GM06990 (cell line): ENCODE results near the gene SLC35F6.
"Not testable (repeated sequence)": the region's sequence is repeated elsewhere in the genome, so short reads cannot be mapped to it uniquely, and the experiment has no call there.

Source experiments
- DNase-seq: peaks from one replicate; pipeline ENCODE4 v3.0.0-alpha.2; 2011; ENCODE audit not compliant: insufficient read length; ENCODE audit errors: extremely low read depth
- H3K27me3 ChIP-seq: replicated peaks from 2 replicates; pipeline ENCODE4 v1.6.0; 2011; ENCODE audit warnings: low read length; ENCODE audit not compliant: control insufficient read depth, insufficient read depth
- H3K36me3 ChIP-seq: 2 replicates; pipeline ENCODE4 v1.5.1; 2011; ENCODE audit warnings: low read length; ENCODE audit not compliant: control insufficient read depth, insufficient read depth
- H3K4me3 ChIP-seq: replicated peaks from 2 replicates; pipeline ENCODE4 v1.5.1; 2011; ENCODE audit warnings: low read depth, mild to moderate bottlenecking, control low read depth, low read length
- TF ChIP-seq, protein P1 (sequence below): IDR thresholded peaks from 2 replicates; pipeline ENCODE4 v1.5.1; 2011; ENCODE audit warnings: low read length, control low read depth, mild to moderate bottlenecking, inconsistent platforms; ENCODE audit not compliant: insufficient read depth, poor library complexity, severe bottlenecking

Gene SLC35F6

GRCh38 chr2:26744953-26745352 is 19.1 kb upstream of the SLC35F6 start:
- no peaks in the 10 kb centered on the region for H3K36me3 ChIP-seq
- DNase-seq = no peak
- H3K4me3 ChIP-seq = no peak overlapping the region
- H3K27me3 ChIP-seq = no peaks in the 10 kb centered on the region
- TF ChIP-seq, protein P1, sequence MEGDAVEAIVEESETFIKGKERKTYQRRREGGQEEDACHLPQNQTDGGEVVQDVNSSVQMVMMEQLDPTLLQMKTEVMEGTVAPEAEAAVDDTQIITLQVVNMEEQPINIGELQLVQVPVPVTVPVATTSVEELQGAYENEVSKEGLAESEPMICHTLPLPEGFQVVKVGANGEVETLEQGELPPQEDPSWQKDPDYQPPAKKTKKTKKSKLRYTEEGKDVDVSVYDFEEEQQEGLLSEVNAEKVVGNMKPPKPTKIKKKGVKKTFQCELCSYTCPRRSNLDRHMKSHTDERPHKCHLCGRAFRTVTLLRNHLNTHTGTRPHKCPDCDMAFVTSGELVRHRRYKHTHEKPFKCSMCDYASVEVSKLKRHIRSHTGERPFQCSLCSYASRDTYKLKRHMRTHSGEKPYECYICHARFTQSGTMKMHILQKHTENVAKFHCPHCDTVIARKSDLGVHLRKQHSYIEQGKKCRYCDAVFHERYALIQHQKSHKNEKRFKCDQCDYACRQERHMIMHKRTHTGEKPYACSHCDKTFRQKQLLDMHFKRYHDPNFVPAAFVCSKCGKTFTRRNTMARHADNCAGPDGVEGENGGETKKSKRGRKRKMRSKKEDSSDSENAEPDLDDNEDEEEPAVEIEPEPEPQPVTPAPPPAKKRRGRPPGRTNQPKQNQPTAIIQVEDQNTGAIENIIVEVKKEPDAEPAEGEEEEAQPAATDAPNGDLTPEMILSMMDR = no peak

- no peak for DNase-seq
- TF ChIP-seq, protein P1 = peak; percentile 88
- Histone ChIP-seq H3K4me3 (no peak overlapping the region), H3K27me3 (no peaks in the 10 kb centered on the region), H3K36me3 (no peaks in the 10 kb centered on the region)
Observed at GRCh38 chr2:26745609-26746327, 18.3 kb upstream of the SLC35F6 start.

GRCh38 chr2:26746934-26747333 is 17.1 kb upstream of the SLC35F6 start:
- H3K4me3 ChIP-seq = no peak overlapping the region
- TF ChIP-seq, protein P1 = no peak
- DNase-seq = no peak
- H3K27me3 ChIP-seq = no peaks in the 10 kb centered on the region
- H3K36me3 ChIP-seq = no peaks in the 10 kb centered on the region

DNA sequence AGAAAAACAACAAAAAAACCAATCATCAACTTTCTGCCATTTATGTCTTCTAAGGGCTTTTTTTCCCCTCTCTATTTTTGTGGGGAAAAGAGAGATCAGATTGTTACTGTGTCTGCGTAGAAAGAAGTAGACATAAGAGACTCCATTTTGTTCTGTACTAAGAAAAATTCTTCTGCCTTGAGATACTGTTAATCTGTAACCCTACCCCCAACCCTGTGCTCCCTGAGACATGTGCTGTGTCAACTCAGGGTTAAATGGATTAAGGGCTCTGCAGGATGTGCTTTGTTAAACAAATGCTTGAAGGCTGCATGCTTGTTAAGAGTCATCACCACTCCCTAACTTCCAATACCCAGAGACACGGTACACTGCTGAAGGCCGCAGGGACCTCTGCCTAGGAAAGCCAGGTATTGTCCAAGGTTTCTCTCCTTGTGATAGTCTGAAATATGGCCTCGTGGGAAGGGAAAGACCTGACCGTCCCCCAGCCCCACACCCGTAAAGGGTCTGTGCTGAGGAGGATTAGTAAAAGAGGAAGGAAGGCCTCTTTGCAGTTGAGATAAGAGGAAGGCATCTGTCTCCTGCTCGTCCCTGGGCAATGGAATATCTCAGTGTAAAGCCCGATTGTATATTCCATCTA is 14.2 kb upstream of the SLC35F6 start:
- not testable (repeated sequence) for H3K4me3 ChIP-seq, DNase-seq, H3K27me3 ChIP-seq, H3K36me3 ChIP-seq

- H3K27me3 ChIP-seq, H3K36me3 ChIP-seq, DNase-seq, H3K4me3 ChIP-seq: not testable (repeated sequence)
Observed at GRCh38 chr2:26750467-26750866, 13.6 kb upstream of the SLC35F6 start.

DNA sequence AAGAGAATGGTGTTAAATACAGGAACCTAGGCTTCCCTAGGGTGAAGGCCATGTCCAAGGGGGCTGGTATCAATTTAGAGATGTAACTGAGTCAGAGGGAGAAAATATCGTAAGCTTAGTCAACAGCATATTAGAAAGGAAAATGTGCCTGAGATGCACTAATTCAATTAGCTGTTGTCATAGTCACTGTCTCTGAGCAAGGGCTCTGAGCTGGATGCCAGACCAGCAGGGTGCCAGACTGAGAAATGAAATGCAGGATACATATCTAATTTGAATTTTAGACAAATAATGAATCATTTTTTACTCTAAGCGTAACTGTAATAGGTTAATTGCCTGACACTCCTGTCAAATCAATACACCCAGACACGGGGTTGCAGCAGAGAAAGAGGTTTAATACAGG is 11.4 kb upstream of the SLC35F6 start:
- H3K27me3 ChIP-seq = no peaks in the 10 kb centered on the region
- no peaks in the 10 kb centered on the region for H3K36me3 ChIP-seq
- no peak overlapping the region for H3K4me3 ChIP-seq
- no peak for DNase-seq
- TF ChIP-seq, protein P1 = no peak
